HepG2 (cell line): ENCODE data around the gene PIEZO1. TPM values are rescaled to one million over a fixed set of nuclear protein-coding genes. Genes with fewer than 3 reads are reported as not detected.

Source experiments
- EZH2 ChIP-seq: conservative IDR thresholded peaks from 2 replicates; pipeline ENCODE4 v1.6.1; 2012; ENCODE audit warnings: mild to moderate bottlenecking, low read depth, low read length, moderate library complexity
- GPBP1L1 ChIP-seq: sonication (generic); formaldehyde crosslinking; IDR thresholded peaks from 2 replicates; pipeline ENCODE4 v1.5.0; 2020; ENCODE audit warnings: mild to moderate bottlenecking, missing genetic modification reagents
- HDAC2 ChIP-seq: sonication (generic); formaldehyde crosslinking; IDR thresholded peaks from 2 replicates; pipeline ENCODE4 v1.4.0; 2020; ENCODE audit warnings: missing genetic modification reagents
- HMGA1 ChIP-seq: sonication (generic); formaldehyde crosslinking; conservative IDR thresholded peaks from 2 replicates; pipeline ENCODE4 v1.4.0; 2020; ENCODE audit warnings: missing genetic modification reagents
- HNRNPLL ChIP-seq: fragments of 200-400 bp; formaldehyde crosslinking; IDR thresholded peaks from 2 replicates; pipeline ENCODE4 v1.6.1; 2017; ENCODE audit warnings: mild to moderate bottlenecking, low read depth, low read length; ENCODE audit not compliant: poor library complexity, severe bottlenecking
- KIAA2018 ChIP-seq: sonication (generic); formaldehyde crosslinking; IDR thresholded peaks from 2 replicates; pipeline ENCODE4 v1.5.0; 2020; ENCODE audit warnings: mild to moderate bottlenecking, missing genetic modification reagents, borderline replicate concordance
- PAF1 ChIP-seq: IDR thresholded peaks from 2 replicates; pipeline ENCODE4 v1.6.1; 2016; ENCODE audit warnings: missing genetic modification reagents, missing compliant biosample characterization
- SMARCE1 ChIP-seq: fragments of 450-650 bp; IDR thresholded peaks from 2 replicates; pipeline ENCODE4 v1.6.1; 2017; ENCODE audit warnings: borderline replicate concordance
- SRF ChIP-seq: IDR thresholded peaks from 2 replicates; pipeline ENCODE4 v1.6.1; 2011; ENCODE audit warnings: mild to moderate bottlenecking, low read depth, low read length, moderate library complexity
- ZFYVE20 ChIP-seq: sonication (generic); formaldehyde crosslinking; IDR thresholded peaks from 2 replicates; pipeline ENCODE4 v1.8.0; 2023; ENCODE audit warnings: low read depth, mild to moderate bottlenecking, moderate library complexity, missing genetic modification reagents, borderline replicate concordance
- ZNF207 ChIP-seq: fragments of 450-650 bp; IDR thresholded peaks from 2 replicates; pipeline ENCODE4 v1.6.1; 2016; ENCODE audit warnings: antibody characterized with exemption, borderline replicate concordance
- ZNF589 ChIP-seq: sonication (generic); formaldehyde crosslinking; conservative IDR thresholded peaks from 2 replicates; pipeline ENCODE4 v1.8.0; 2022; ENCODE audit warnings: mild to moderate bottlenecking, moderate library complexity, missing genetic modification reagents
- ZNF652 ChIP-seq: IDR thresholded peaks from 2 replicates; pipeline ENCODE4 v1.6.1; 2016; ENCODE audit warnings: low read depth, borderline replicate concordance
- ZSCAN5A ChIP-seq: sonication (generic); formaldehyde crosslinking; IDR thresholded peaks from 2 replicates; pipeline ENCODE4 v1.8.0; 2022; ENCODE audit warnings: mild to moderate bottlenecking, missing genetic modification reagents, borderline replicate concordance
- polyA plus RNA-seq, 8 experiments: library from polyadenylated mRNA; depleted of rRNA in 3 of 8; stranded (reverse) in 7 of 8; unstranded in 1 of 8; fragments of >200 nt; fragmentation: Illumina TruSeq in 4 of 8; extraction: Trizol in 4 of 8; gene quantifications; 2 replicates each; pipeline versions ENCODE4 v1.2.1 to v1.2.3, GENCODE V29; 2011 to 2016; ENCODE audit warnings: low read depth in 4 of 8, missing spikeins in 1 of 8, mixed read lengths in 1 of 8; ENCODE audit not compliant: insufficient read depth in 1 of 8
- total RNA-seq, 5 experiments: library from RNA; depleted of rRNA; stranded (reverse); fragments of >200 nt; fragmentation: Illumina TruSeq; extraction: Trizol; gene quantifications; 2 replicates each; pipeline ENCODE4 v1.2.3, GENCODE V29; 2016; ENCODE audit warnings: low read depth in 1 of 5
- TF ChIP-seq, protein P1 (sequence below): sonication (generic); formaldehyde crosslinking; IDR thresholded peaks from 2 replicates; pipeline ENCODE4 v1.4.0; 2020; ENCODE audit warnings: missing genetic modification reagents
- TF ChIP-seq, protein P2 (sequence below): IDR thresholded peaks from 2 replicates; pipeline ENCODE4 v1.6.1; 2016; ENCODE audit warnings: missing genetic modification reagents, missing compliant biosample characterization

The PIEZO1 gene
- total and polyA plus RNA-seq, 2 of the 13 experiments (the other 11 are each of a cell fraction or from before 2014, with no cell fraction given): 67.9 to 85.0 TPM

GRCh38 chr16:88706229-88706964, 78.6 kb downstream of the PIEZO1 start, which contains the start of the genes CTU2 and RNF166 (continued):
- TF ChIP-seq KIAA2018 (CRISPR knock-in tag) (no peak), ZSCAN5A (CRISPR knock-in tag) (0 out of 2 replicates have a peak, but pooled peaks have one; percentile 65), ZNF652 (CRISPR knock-in tag) (no peak), HMGA1 (CRISPR knock-in tag) (no peak), HDAC2 (CRISPR knock-in tag) (peak; percentile 90), SRF (peak; percentile 88), SMARCE1 (no peak), GPBP1L1 (CRISPR knock-in tag) (no peak), ZNF589 (CRISPR knock-in tag) (no peak), PAF1 (CRISPR knock-in tag) (no peak), ZNF207 (no peak), ZFYVE20 (CRISPR knock-in tag) (peak; percentile 84; the same call in 1 of the 2 replicates), HNRNPLL (no peak), EZH2 (no peak)
- TF ChIP-seq, protein P1, sequence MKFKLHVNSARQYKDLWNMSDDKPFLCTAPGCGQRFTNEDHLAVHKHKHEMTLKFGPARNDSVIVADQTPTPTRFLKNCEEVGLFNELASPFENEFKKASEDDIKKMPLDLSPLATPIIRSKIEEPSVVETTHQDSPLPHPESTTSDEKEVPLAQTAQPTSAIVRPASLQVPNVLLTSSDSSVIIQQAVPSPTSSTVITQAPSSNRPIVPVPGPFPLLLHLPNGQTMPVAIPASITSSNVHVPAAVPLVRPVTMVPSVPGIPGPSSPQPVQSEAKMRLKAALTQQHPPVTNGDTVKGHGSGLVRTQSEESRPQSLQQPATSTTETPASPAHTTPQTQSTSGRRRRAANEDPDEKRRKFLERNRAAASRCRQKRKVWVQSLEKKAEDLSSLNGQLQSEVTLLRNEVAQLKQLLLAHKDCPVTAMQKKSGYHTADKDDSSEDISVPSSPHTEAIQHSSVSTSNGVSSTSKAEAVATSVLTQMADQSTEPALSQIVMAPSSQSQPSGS (CRISPR knock-in tag): peak; percentile 92
- TF ChIP-seq, protein P2, sequence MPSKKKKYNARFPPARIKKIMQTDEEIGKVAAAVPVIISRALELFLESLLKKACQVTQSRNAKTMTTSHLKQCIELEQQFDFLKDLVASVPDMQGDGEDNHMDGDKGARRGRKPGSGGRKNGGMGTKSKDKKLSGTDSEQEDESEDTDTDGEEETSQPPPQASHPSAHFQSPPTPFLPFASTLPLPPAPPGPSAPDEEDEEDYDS (CRISPR knock-in tag): 0 out of 2 replicates have a peak, but pooled peaks have one; percentile 25
